H7 (cell line): Measurements from ENCODE around the gene PRKCE. TPM values are rescaled to one million over a fixed set of nuclear protein-coding genes. Genes with fewer than 3 reads are reported as not detected.

Experiments
- DNase-seq: peaks from one replicate; pipeline ENCODE4 v3.0.0; 2012
- H3K27me3 ChIP-seq: 2 replicates; pipeline ENCODE4 v1.6.0; 2011; ENCODE audit warnings: mild to moderate bottlenecking, low read length; ENCODE audit not compliant: control insufficient read depth, insufficient read depth
- H3K36me3 ChIP-seq: replicated peaks from 2 replicates; pipeline ENCODE4 v1.5.1; 2011; ENCODE audit warnings: low read length; ENCODE audit not compliant: control insufficient read depth, insufficient read depth
- H3K4me3 ChIP-seq: 2 replicates; pipeline ENCODE4 v1.5.1; 2011; ENCODE audit warnings: low read depth, mild to moderate bottlenecking, control low read depth, low read length, moderate library complexity; ENCODE audit not compliant: insufficient read depth
- total RNA-seq: library from RNA; depleted of rRNA; stranded (reverse); fragments of >200 nt; shearing (Covaris generic); gene quantifications from 2 replicates; pipeline ENCODE4 v1.2.3, GENCODE V29; 2014

PRKCE gene
- total RNA-seq, 1 experiment from 2014 or later: 1.2 TPM

- Histone ChIP-seq H3K36me3 (no peaks in the 10 kb centered on the region), H3K4me3 (no peak overlapping the region), H3K27me3 (no peaks in the 10 kb centered on the region; the same call in 1 of the 2 replicates)
- no peak for DNase-seq
These were observed 514.4 kb downstream of the PRKCE start for GRCh38 chr2:46165916-46166315.

- DNase-seq: no peak
- H3K27me3 ChIP-seq: no peaks in the 10 kb centered on the region
These were observed 515.9 kb downstream of the PRKCE start for GRCh38 chr2:46167406-46167805.

GRCh38 chr2:46167924-46168323 lies 516.4 kb downstream of the PRKCE start:
- H3K27me3 ChIP-seq: no peaks in the 10 kb centered on the region
- no peak overlapping the region for H3K4me3 ChIP-seq
- no peak for DNase-seq
- H3K36me3 ChIP-seq: no peaks in the 10 kb centered on the region

More at GRCh38 chr2:46167406-46167805, 515.9 kb downstream of the PRKCE start:
- Histone ChIP-seq H3K4me3 (no peak overlapping the region), H3K36me3 (no peaks in the 10 kb centered on the region)

DNA sequence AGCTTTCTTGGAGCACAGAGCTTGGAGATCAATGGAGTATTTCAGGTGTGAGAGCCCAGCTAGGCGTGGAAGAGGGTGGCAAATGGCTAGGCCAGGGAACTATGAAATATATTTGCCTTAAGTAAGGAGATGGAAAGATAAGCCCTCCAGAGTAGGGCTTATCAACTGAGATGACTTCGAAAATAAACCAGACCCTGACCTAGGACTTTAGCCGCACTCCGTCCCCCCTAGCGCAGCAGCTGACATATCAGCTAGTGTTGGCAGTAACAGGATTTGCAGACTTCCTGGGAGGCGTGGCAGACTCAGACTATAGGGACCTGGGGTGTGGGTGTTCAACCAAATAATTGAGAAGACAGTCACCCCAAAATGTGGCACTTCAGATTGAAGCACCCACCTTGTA lies 518.0 kb downstream of the PRKCE start:
- no peaks in the 10 kb centered on the region for H3K36me3 ChIP-seq
- no peaks in the 10 kb centered on the region for H3K27me3 ChIP-seq
- no peak for DNase-seq
- no peak overlapping the region for H3K4me3 ChIP-seq

GRCh38 chr2:46170026-46170425 lies 518.6 kb downstream of the PRKCE start:
- Histone ChIP-seq H3K4me3 (no peak overlapping the region), H3K27me3 (no peaks in the 10 kb centered on the region), H3K36me3 (no peaks in the 10 kb centered on the region)
- DNase-seq: no peak

DNA sequence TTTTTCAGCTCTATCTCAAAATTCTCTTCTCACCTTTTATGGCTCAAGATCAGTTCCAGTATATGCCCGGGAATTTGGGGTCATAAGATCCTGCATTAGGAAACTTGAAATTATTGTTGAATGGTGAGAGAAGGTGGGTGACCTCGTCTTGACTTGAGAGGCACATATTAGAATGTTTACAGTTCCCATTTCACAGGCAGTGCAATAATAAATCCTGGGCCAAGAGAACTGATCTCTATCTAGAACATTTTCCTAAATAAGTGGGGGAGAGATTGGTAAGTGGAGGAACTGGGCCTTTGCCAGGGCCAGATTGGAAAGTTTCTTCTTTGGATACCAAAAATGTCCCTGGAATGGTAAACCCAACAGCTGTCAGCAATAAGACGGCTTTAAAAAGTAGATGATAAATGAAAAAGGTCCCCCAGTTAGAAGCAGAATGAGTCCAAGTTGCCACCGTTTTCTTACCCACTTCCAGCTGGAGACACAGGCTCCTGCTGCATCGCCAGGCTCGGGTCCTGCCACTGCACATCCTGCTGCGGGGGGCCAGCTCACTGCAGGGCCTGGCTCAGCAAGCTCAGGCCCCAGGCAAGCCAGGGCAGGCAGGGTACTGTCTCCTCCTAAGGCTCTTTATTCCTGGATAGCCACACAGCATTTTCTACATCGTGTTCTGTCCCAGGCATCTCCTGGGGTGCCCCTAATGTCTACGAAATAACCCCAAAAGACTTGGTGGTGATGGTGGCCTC lies 519.3 kb downstream of the PRKCE start:
- Histone ChIP-seq H3K36me3 (no peaks in the 10 kb centered on the region), H3K4me3 (no peak overlapping the region), H3K27me3 (no peaks in the 10 kb centered on the region)
- no peak for DNase-seq

DNA sequence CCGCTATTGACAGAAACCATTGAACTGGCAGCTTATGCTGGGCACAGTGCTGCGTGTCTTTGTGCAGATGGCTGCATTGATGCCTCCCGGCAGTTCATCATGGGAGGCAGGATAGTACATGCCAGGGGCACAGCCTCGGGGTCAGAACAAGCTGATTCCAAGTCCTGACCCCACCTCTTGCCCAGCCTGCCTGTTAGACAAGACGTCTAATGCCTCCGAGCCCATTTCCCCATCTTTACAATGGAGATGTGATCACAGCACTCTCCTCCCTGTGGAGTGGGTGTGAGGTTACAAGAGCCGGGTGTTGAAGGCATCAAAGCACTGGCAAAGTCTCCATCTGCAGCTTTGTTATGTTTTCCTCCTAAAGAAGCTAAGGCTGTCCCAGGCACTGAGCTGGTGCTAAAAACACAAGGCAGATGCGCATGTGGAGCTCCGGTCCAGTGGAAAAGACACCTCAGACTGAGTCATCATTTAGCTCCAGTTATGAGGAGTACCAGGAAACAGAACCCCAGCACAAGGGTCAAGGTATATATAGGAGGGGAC lies 520.0 kb downstream of the PRKCE start:
- Histone ChIP-seq H3K4me3 (no peak overlapping the region), H3K36me3 (no peaks in the 10 kb centered on the region), H3K27me3 (no peaks in the 10 kb centered on the region)
- no peak for DNase-seq

DNA sequence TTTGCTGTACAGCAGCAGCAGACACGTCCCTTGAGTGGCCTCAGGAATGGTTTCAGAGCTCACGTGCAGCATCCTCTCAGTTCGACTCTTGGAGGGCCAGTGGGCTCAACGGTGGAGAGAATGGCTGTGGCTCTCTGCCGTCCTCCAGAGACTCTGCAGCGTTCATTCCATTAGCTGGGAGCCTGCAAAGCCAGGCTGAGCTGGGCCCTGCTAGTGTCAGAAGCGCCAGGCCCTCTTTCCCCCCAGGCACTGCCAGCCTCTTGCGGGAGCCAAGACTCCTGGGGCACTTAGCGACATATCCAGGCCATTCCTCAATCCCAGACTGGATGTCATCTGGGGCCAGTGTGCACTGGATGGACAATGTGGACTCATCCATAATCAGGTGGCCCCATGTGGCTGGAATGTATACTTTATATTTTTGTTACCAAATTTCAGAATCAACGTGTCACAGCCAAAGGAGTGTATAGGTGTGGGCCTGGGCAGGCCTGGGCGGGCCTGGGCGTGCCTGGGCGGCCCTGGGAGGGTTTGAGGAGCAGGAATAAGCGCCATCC lies 520.6 kb downstream of the PRKCE start:
- Histone ChIP-seq H3K27me3 (no peaks in the 10 kb centered on the region), H3K36me3 (no peaks in the 10 kb centered on the region), H3K4me3 (no peak overlapping the region)
- no peak for DNase-seq

DNA sequence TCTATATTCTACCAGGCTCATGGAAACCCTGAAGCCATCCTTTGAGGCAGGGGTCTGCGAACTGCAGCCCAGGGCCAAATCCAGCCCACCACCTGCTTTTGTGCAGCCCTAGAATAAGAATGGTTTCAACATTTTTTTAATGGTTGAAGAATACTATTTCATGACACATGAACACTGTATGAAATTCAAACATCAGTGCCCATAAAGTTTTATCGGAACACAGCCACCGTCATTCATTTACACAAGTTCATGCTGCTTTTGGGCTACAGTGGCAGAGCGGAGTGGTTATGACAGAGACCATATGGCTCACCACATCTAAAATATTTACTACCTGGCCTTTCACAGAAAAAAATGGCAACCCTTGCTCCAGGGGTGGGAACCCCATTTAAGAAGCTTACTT lies 521.6 kb downstream of the PRKCE start:
- Histone ChIP-seq H3K4me3 (no peak overlapping the region), H3K36me3 (no peaks in the 10 kb centered on the region), H3K27me3 (no peaks in the 10 kb centered on the region)
- DNase-seq: no peak

- Histone ChIP-seq H3K27me3 (no peaks in the 10 kb centered on the region), H3K4me3 (no peak overlapping the region), H3K36me3 (no peaks in the 10 kb centered on the region)
- DNase-seq: no peak
These were observed 522.3 kb downstream of the PRKCE start for GRCh38 chr2:46173636-46174250.

GRCh38 chr2:46174345-46175170 lies 523.1 kb downstream of the PRKCE start:
- no peak for DNase-seq
- H3K4me3 ChIP-seq: no peak overlapping the region
- H3K27me3 ChIP-seq: no peaks in the 10 kb centered on the region
- H3K36me3 ChIP-seq: no peaks in the 10 kb centered on the region

DNA sequence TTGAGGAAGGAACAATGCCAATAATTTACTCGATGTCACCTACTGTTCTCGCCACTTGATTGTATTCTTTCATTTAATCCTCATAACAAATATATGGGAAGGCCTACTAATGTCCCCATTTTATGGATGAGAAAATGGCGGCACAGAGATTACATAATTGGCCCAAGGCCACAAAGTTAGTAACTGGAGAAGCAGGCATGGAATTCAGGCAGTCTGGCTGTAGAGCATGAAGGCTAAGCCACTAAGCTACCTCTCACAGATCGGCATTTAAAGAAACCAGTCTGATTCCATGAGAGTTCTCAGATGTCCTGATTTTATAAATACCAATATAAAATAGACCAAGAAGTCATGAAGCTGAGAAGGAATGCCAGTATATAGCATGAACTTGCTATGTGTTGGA lies 523.9 kb downstream of the PRKCE start:
- H3K36me3 ChIP-seq: no peaks in the 10 kb centered on the region
- no peak for DNase-seq
- H3K4me3 ChIP-seq: no peak overlapping the region
- H3K27me3 ChIP-seq: no peaks in the 10 kb centered on the region

DNA sequence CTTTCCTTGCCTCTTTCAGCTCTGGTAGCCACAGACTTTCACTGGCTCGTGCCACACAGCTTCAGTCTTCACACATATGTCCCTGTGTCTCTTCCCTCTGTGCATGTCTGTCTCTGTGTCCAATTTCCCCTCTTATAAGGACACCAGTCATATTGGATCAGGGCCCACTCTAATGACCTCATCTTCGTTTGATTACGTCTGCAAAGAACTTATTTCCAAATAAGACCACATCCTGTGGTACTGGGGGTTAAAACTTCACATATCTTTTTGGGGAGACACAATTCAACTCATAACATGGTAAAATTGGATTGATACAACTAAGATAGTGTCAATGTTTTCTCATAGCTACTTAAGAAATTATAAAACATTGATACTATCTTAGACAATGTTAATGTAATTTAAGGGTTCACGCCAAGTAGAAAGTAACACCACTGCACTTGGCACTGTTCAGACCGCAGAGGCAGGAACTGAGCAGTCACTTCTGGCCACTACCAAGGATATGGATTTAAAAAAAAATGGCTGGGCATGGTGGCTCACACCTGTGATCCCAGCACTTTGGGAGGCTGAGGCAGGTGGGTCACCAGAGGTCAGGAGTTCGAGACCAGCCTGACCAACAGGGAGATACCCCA lies 526.1 kb downstream of the PRKCE start:
- Histone ChIP-seq H3K36me3 (no peaks in the 10 kb centered on the region), H3K4me3 (no peak overlapping the region), H3K27me3 (no peaks in the 10 kb centered on the region)
- DNase-seq: no peak

DNA sequence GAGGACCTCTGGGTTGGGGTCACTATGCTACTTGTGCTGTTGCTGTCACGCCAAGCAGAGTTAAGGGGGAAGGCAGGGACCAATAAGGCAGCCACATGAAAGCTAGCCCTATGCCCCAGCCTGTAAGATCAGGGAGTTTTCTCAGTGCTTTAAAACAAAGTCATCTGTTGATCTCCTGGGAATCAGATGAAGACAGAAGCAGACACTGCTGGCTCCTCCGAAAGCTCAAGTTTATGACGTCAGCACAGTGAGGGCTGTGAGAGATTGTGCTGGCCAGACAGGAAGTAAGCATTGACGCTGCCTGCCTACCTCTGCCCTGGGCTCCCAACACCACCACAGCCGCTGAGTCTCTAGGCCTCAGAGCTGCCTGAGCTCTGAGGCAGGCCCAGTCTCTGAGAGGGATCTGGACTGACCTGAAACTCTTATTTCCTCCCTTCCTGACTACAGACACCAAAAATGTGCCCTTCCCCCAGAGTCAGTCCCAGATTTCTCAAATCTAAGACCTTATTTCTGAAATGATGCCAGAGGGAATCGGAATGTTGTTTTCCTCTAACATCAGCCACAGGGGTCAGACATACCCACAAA lies 527.7 kb downstream of the PRKCE start:
- Histone ChIP-seq H3K4me3 (no peak overlapping the region), H3K27me3 (no peaks in the 10 kb centered on the region), H3K36me3 (no peaks in the 10 kb centered on the region)
- DNase-seq: no peak
